ENCODE measurements around the gene SPTLC3. TPM values are rescaled to one million over a fixed set of nuclear protein-coding genes. Genes with fewer than 3 reads are reported as not detected.

The SPTLC3 gene
- total RNA-seq, 2 donors from 2014 or later: 5.3 to 18.4 TPM

DNA sequence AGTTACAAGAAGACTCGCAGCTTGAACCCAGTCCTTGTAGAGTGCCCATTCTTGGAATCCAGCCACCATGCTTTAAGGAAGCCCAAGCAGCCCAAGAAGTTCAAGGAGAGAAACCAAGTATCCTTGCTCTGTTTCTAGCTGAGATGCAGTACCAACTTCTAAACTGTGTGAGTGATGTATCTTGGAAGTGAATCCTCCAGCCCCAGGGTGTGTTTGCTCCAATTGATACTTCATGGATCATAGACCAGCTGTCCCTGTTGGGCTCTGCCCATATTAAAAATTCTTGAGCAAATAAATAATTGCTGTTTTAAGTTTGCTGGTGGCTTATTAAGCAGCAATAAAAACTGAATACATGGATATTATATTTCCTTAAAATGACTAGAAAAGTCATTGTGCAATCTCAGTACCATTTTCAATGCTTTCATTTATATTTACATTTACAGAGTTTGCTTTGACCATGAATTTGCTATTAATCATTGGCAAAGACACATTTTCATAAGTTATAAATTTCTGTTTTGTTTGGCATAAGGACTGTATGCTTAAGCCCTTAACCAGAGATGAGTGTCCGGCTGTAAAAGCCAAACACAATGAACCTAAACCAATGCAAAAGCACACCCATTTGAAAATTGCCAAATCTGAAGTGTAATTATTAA is 9.2 kb downstream of the SPTLC3 start:
- no peaks in the 10 kb centered on the region for H3K27me3 ChIP-seq
- ATAC-seq: no peak
- no peak overlapping the region for H3K4me3 ChIP-seq
- intact Hi-C loops (cut with DNase I): no loop called here
- H3K4me1 ChIP-seq: no peaks in the 10 kb centered on the region
- H3K9me3 ChIP-seq: no peaks in the 10 kb centered on the region
- no peak for TF ChIP-seq POLR2A (IDR thresholded peaks at IDR 0.05)
- TF ChIP-seq, protein P1, sequence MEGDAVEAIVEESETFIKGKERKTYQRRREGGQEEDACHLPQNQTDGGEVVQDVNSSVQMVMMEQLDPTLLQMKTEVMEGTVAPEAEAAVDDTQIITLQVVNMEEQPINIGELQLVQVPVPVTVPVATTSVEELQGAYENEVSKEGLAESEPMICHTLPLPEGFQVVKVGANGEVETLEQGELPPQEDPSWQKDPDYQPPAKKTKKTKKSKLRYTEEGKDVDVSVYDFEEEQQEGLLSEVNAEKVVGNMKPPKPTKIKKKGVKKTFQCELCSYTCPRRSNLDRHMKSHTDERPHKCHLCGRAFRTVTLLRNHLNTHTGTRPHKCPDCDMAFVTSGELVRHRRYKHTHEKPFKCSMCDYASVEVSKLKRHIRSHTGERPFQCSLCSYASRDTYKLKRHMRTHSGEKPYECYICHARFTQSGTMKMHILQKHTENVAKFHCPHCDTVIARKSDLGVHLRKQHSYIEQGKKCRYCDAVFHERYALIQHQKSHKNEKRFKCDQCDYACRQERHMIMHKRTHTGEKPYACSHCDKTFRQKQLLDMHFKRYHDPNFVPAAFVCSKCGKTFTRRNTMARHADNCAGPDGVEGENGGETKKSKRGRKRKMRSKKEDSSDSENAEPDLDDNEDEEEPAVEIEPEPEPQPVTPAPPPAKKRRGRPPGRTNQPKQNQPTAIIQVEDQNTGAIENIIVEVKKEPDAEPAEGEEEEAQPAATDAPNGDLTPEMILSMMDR (IDR thresholded peaks at IDR 0.05): no peak
- 55 to 58% methylated on average over 2 of the region's 2 CpGs for WGBS, 2 donors
- no peak for DNase-seq
- no peak overlapping the region for H3K27ac ChIP-seq
- no peaks in the 10 kb centered on the region for H3K36me3 ChIP-seq (replicated peaks in 1 of 2; ENCODE audit: insufficient read depth in 1 of 2, low read depth in 2 of 2)

- ATAC-seq (no peak), DNase-seq (no peak)
- TF ChIP-seq POLR2A (IDR thresholded peaks at IDR 0.05): no peak
- TF ChIP-seq, protein P1 (IDR thresholded peaks at IDR 0.05): no peak
- no peaks in the 10 kb centered on the region for H3K4me1 ChIP-seq
- H3K27me3 ChIP-seq: no peaks in the 10 kb centered on the region
- H3K27ac ChIP-seq: no peak overlapping the region
- intact Hi-C loops (cut with DNase I): no loop called here
- no peaks in the 10 kb centered on the region for H3K36me3 ChIP-seq (replicated peaks in 1 of 2; ENCODE audit: insufficient read depth in 1 of 2, low read depth in 2 of 2)
- no peaks in the 10 kb centered on the region for H3K9me3 ChIP-seq
- no peak overlapping the region for H3K4me3 ChIP-seq
- WGBS, 2 donors: 83 to 94% methylated on average over 5 of the region's 5 CpGs
Measured at GRCh38 chr20:13021205-13021970, 12.6 kb downstream of the SPTLC3 start.

- H3K4me3 ChIP-seq: no peak overlapping the region
- H3K9me3 ChIP-seq: no peaks in the 10 kb centered on the region
- TF ChIP-seq, protein P1 (IDR thresholded peaks at IDR 0.05): no peak
- no peak for TF ChIP-seq POLR2A (IDR thresholded peaks at IDR 0.05)
- no peaks in the 10 kb centered on the region for H3K36me3 ChIP-seq (replicated peaks in 1 of 2; ENCODE audit: insufficient read depth in 1 of 2, low read depth in 2 of 2)
- H3K4me1 ChIP-seq: no peaks in the 10 kb centered on the region
- DNase-seq: no peak
- intact Hi-C loops (cut with DNase I): no loop called here
- no peaks in the 10 kb centered on the region for H3K27me3 ChIP-seq
- H3K27ac ChIP-seq: no peak overlapping the region
- ATAC-seq: no peak
- WGBS, 2 donors: 82 to 83% methylated on average over 4 of the region's 4 CpGs
Measured at GRCh38 chr20:13022401-13023155, 13.8 kb downstream of the SPTLC3 start.

GRCh38 chr20:13024596-13024995 is 15.8 kb downstream of the SPTLC3 start:
- no peak overlapping the region for H3K27ac ChIP-seq
- intact Hi-C loops (cut with DNase I): no loop called here
- DNase-seq (no peak), ATAC-seq (no peak)
- no peaks in the 10 kb centered on the region for H3K9me3 ChIP-seq
- WGBS, 2 donors: 76 to 83% methylated on average over 2 of the region's 2 CpGs
- no peak overlapping the region for H3K4me3 ChIP-seq
- H3K4me1 ChIP-seq: no peaks in the 10 kb centered on the region
- H3K27me3 ChIP-seq: no peaks in the 10 kb centered on the region
- H3K36me3 ChIP-seq (replicated peaks in 1 of 2; ENCODE audit: insufficient read depth in 1 of 2, low read depth in 2 of 2): no peaks in the 10 kb centered on the region
- TF ChIP-seq, protein P1 (IDR thresholded peaks at IDR 0.05): no peak
- no peak for TF ChIP-seq POLR2A (IDR thresholded peaks at IDR 0.05)
